Stomach (tissue), 9 donors: ENCODE results near the gene SNTG2. TPM values are rescaled to one million over a fixed set of nuclear protein-coding genes. Genes with fewer than 3 reads are reported as not detected.

Experiments
- DNase-seq, 2 donors: peaks; one replicate each; pipeline versions ENCODE4 v3.0.0 to v3.0.0-alpha.2; 2013 to 2019
- H3K27ac ChIP-seq, 5 donors: fragments of 200-600 bp in 4 of 5; sonication (generic) in 4 of 5; one replicate each; pipeline ENCODE4 v1.5.1; 2013 to 2019; ENCODE audit warnings: mild to moderate bottlenecking in 1 of 5, moderate library complexity in 1 of 5
- H3K27me3 ChIP-seq, 3 donors: fragments of 200-600 bp; sonication (generic); one replicate each; pipeline ENCODE4 v1.5.1; 2017 to 2019; ENCODE audit warnings: mixed run types in 1 of 3
- H3K36me3 ChIP-seq, 4 donors: fragments of 200-600 bp; sonication (generic); 1 replicate in 3 of 4; 2 replicates in 1 of 4; pipeline ENCODE4 v1.5.1; 2016 to 2019
- H3K4me1 ChIP-seq, 4 donors: fragments of 200-600 bp; sonication (generic); one replicate each; pipeline ENCODE4 v1.5.1; 2016 to 2019
- H3K4me3 ChIP-seq, 4 donors: fragments of 200-600 bp; sonication (generic) in 3 of 4; one replicate each; pipeline ENCODE4 v1.5.1; 2016 to 2019; ENCODE audit warnings: mild to moderate bottlenecking in 1 of 4
- H3K9me3 ChIP-seq, 4 donors: fragments of 200-600 bp; sonication (generic); one replicate each; pipeline ENCODE4 v1.5.1; 2016 to 2019
- CTCF ChIP-seq, 7 experiments: fragments of 450-650 bp in 4 of 7; fragments of 200-600 bp in 3 of 7; sonication (generic) in 3 of 7; IDR thresholded peaks; one replicate each; pipeline ENCODE4 v1.5.1; 2016 to 2019; ENCODE audit warnings: antibody characterized with exemption in 7 of 7, control low read depth in 2 of 7, mild to moderate bottlenecking in 1 of 7
- EP300 ChIP-seq: sonication (generic); formaldehyde crosslinking; IDR thresholded peaks from one replicate; pipeline ENCODE4 v1.6.1; 2017; ENCODE audit warnings: antibody characterized with exemption
- POLR2A ChIP-seq, 4 donors: fragments of 450-650 bp; IDR thresholded peaks; one replicate each; pipeline ENCODE4 v1.6.1; 2016; ENCODE audit warnings: antibody characterized with exemption in 4 of 4, control low read depth in 2 of 4, mild to moderate bottlenecking in 1 of 4, moderate library complexity in 1 of 4
- POLR2AphosphoS5 ChIP-seq, 3 donors: sonication (generic); formaldehyde crosslinking; IDR thresholded peaks; one replicate each; pipeline ENCODE4 v1.6.1; 2016; ENCODE audit warnings: antibody characterized with exemption in 3 of 3
- WGBS, 5 donors: extraction: QIAGEN DNeasy Blood & Tissue Kit in 3 of 5; methylation state at CpG; one replicate each; pipeline versions ENCODE4 v1.1.5 to v1.1.7; 2013 to 2018; 5-methylcytosine and 5-hydroxymethylcytosine counted together
- intact Hi-C: fragments of 100-400 bp; cut with DNase I; formaldehyde crosslinking; loops from one replicate; pipeline ENCODE4 v1.15.1; 2023; ENCODE audit warnings: low total_unique reads
- polyA plus RNA-seq, 3 donors: library from polyadenylated mRNA; stranded (reverse); fragments of 200-250 nt; gene quantifications; one replicate each; pipeline ENCODE4 v1.2.3, GENCODE V29; 2013
- total RNA-seq, 5 donors: library from RNA; depleted of rRNA; stranded (reverse); fragments of >200 nt; gene quantifications; one replicate each; pipeline versions ENCODE4 v1.1.0 to v1.2.3, GENCODE V29; 2014 to 2016
- donor health status: healthy with polysubstance abuse.
- donor health status: Bipolar disorder and iron deficiency.
- donor health status: healthy.

The SNTG2 gene
- total and polyA plus RNA-seq, 8 donors: 0.68 to 19.6 (median 5.3) TPM; not detected in 1

GRCh38 chr2:1306014-1306686, 355.5 kb downstream of the SNTG2 start:
- H3K36me3 ChIP-seq: no peaks in the 10 kb centered on the region
- H3K4me3 ChIP-seq: no peak overlapping the region
- TF ChIP-seq CTCF (IDR thresholded peaks at IDR 0.05) (no peak), POLR2AphosphoS5 (IDR thresholded peaks at IDR 0.05) (no peak), EP300 (no peak)
- intact Hi-C loops: no loop called here
- DNase-seq: no peak
- H3K9me3 ChIP-seq: no peaks in the 10 kb centered on the region
- WGBS, 5 donors: 78 to 87% (median 86%) methylated on average over 12 to 13 of the region's 13 CpGs
- H3K27ac ChIP-seq: no peak overlapping the region
- H3K4me1 ChIP-seq: no peaks in the 10 kb centered on the region
- no peaks in the 10 kb centered on the region for H3K27me3 ChIP-seq

- Histone ChIP-seq H3K4me3 (no peak overlapping the region), H3K27me3 (no peaks in the 10 kb centered on the region), H3K36me3 (no peaks in the 10 kb centered on the region), H3K9me3 (no peaks in the 10 kb centered on the region), H3K27ac (no peak overlapping the region), H3K4me1 (no peaks in the 10 kb centered on the region)
- DNase-seq: no peak
- intact Hi-C loops: no loop called here
- WGBS, 5 donors: 86 to 95% (median 93%) methylated on average over 12 to 17 of the region's 17 CpGs
- TF ChIP-seq CTCF (IDR thresholded peaks at IDR 0.05) (no peak), EP300 (no peak), POLR2A (IDR thresholded peaks at IDR 0.05) (no peak), POLR2AphosphoS5 (IDR thresholded peaks at IDR 0.05) (no peak)
Measured at GRCh38 chr2:1306687-1307516, 356.3 kb downstream of the SNTG2 start.

GRCh38 chr2:1307670-1308069, 357.0 kb downstream of the SNTG2 start:
- H3K4me1 ChIP-seq: no peaks in the 10 kb centered on the region
- DNase-seq: no peak
- H3K4me3 ChIP-seq: no peak overlapping the region
- H3K36me3 ChIP-seq: no peaks in the 10 kb centered on the region
- TF ChIP-seq POLR2A (IDR thresholded peaks at IDR 0.05): no peak
- TF ChIP-seq EP300: no peak
- TF ChIP-seq CTCF (IDR thresholded peaks at IDR 0.05): no peak
- TF ChIP-seq POLR2AphosphoS5 (IDR thresholded peaks at IDR 0.05): no peak
- intact Hi-C loops: no loop called here
- WGBS, 5 donors: 92 to 96% (median 95%) methylated on average over 23 of the region's 23 CpGs
- H3K27me3 ChIP-seq: no peaks in the 10 kb centered on the region
- H3K9me3 ChIP-seq: no peaks in the 10 kb centered on the region
- H3K27ac ChIP-seq: no peak overlapping the region

- no peaks in the 10 kb centered on the region for H3K4me1 ChIP-seq
- H3K27me3 ChIP-seq: no peaks in the 10 kb centered on the region
- no peak overlapping the region for H3K27ac ChIP-seq
- H3K36me3 ChIP-seq: no peaks in the 10 kb centered on the region
- intact Hi-C loops: no loop called here
- 90 to 93% (median 92%) methylated on average over 8 of the region's 8 CpGs for WGBS, 5 donors
- no peak for TF ChIP-seq CTCF (IDR thresholded peaks at IDR 0.05)
- no peak for TF ChIP-seq POLR2A (IDR thresholded peaks at IDR 0.05)
- no peak for TF ChIP-seq POLR2AphosphoS5 (IDR thresholded peaks at IDR 0.05)
- no peak for TF ChIP-seq EP300
- H3K9me3 ChIP-seq: no peaks in the 10 kb centered on the region
- DNase-seq: no peak
- no peak overlapping the region for H3K4me3 ChIP-seq
Measured at GRCh38 chr2:1308678-1309077, 358.0 kb downstream of the SNTG2 start.
